Mesenchymal stem cell (in vitro differentiated cells and primary cell): Measurements from ENCODE around the gene LPP.
A peak's percentile ranks its signal among the peaks of the same experiment; 100 is the strongest.

Experiments
- DNase-seq: peaks from one replicate; pipeline ENCODE4 v3.0.0-alpha.2; 2013
- H2AFZ ChIP-seq: one replicate; pipeline ENCODE4 v1.6.1; 2013; ENCODE audit warnings: low read depth, mild to moderate bottlenecking, control low read depth, inconsistent platforms, low read length, moderate library complexity
- H2AK5ac ChIP-seq: 2 replicates; pipeline ENCODE4 v1.6.1; 2013; ENCODE audit warnings: low read length, moderate library complexity, mild to moderate bottlenecking, inconsistent platforms; ENCODE audit not compliant: severe bottlenecking
- H2BK120ac ChIP-seq: one replicate; pipeline ENCODE4 v1.6.1; 2013; ENCODE audit warnings: low read depth, mild to moderate bottlenecking, inconsistent platforms, low read length, moderate library complexity
- H2BK12ac ChIP-seq, 2 experiments: one replicate each; pipeline ENCODE4 v1.6.1; 2013; ENCODE audit warnings: inconsistent platforms in 2 of 2, low read length in 2 of 2, mild to moderate bottlenecking in 2 of 2, moderate library complexity in 2 of 2, control low read depth in 1 of 2
- H2BK15ac ChIP-seq: one replicate; pipeline ENCODE4 v1.6.1; 2013; ENCODE audit warnings: mild to moderate bottlenecking, low read depth, inconsistent platforms; ENCODE audit not compliant: poor library complexity, severe bottlenecking
- H2BK5ac ChIP-seq: 2 replicates; pipeline ENCODE4 v1.6.1; 2013; ENCODE audit warnings: low read depth, mild to moderate bottlenecking, low read length, control low read depth, inconsistent platforms; ENCODE audit not compliant: poor library complexity, severe bottlenecking
- H3K14ac ChIP-seq, 2 experiments: one replicate each; pipeline ENCODE4 v1.6.1; 2013; ENCODE audit warnings: inconsistent platforms in 2 of 2, low read length in 2 of 2, control low read depth in 1 of 2, mild to moderate bottlenecking in 1 of 2, moderate library complexity in 1 of 2
- H3K18ac ChIP-seq, 2 experiments: one replicate each; pipeline ENCODE4 v1.6.1; 2013; ENCODE audit warnings: inconsistent platforms in 2 of 2, low read length in 2 of 2, control low read depth in 1 of 2, low read depth in 1 of 2, mild to moderate bottlenecking in 1 of 2
- H3K23ac ChIP-seq, 2 experiments: one replicate each; pipeline ENCODE4 v1.6.1; 2013; ENCODE audit warnings: inconsistent platforms in 2 of 2, low read length in 2 of 2, mild to moderate bottlenecking in 2 of 2, moderate library complexity in 2 of 2, control low read depth in 1 of 2
- H3K27ac ChIP-seq: 2 replicates; pipeline ENCODE4 v1.5.1; 2013; ENCODE audit warnings: mild to moderate bottlenecking, moderate library complexity, low read length, control low read depth, inconsistent platforms; ENCODE audit not compliant: poor library complexity, severe bottlenecking
- H3K27me3 ChIP-seq, 2 experiments: 2 replicates each; pipeline versions ENCODE4 v1.6.1 to v1.7.0; 2013; ENCODE audit warnings: low read length in 2 of 2, mild to moderate bottlenecking in 2 of 2, moderate library complexity in 2 of 2, control low read depth in 1 of 2, inconsistent platforms in 1 of 2; ENCODE audit not compliant: control insufficient read depth in 1 of 2, insufficient read depth in 1 of 2
- H3K36me3 ChIP-seq, 2 experiments: 2 replicates each; pipeline versions ENCODE4 v1.6.1 to v1.7.0; 2013; ENCODE audit warnings: low read length in 2 of 2, control low read depth in 1 of 2, inconsistent platforms in 1 of 2, low read depth in 1 of 2, mild to moderate bottlenecking in 1 of 2; ENCODE audit not compliant: insufficient read depth in 2 of 2, control insufficient read depth in 1 of 2
- H3K4ac ChIP-seq, 2 experiments: one replicate each; pipeline ENCODE4 v1.6.1; 2013; ENCODE audit warnings: inconsistent platforms in 2 of 2, low read length in 2 of 2, mild to moderate bottlenecking in 2 of 2, moderate library complexity in 2 of 2, control low read depth in 1 of 2, low read depth in 1 of 2
- H3K4me1 ChIP-seq: 2 replicates; pipeline ENCODE4 v1.6.1; 2013; ENCODE audit warnings: low read depth, low read length, control low read depth; ENCODE audit not compliant: control insufficient read depth, insufficient read depth
- H3K4me2 ChIP-seq: 2 replicates; pipeline ENCODE4 v1.6.1; 2013; ENCODE audit warnings: low read length, mild to moderate bottlenecking, inconsistent platforms; ENCODE audit not compliant: poor library complexity, severe bottlenecking
- H3K4me3 ChIP-seq, 2 experiments: 2 replicates each; pipeline versions ENCODE4 v1.5.1 to v1.7.0; 2013; ENCODE audit warnings: low read length in 2 of 2, mild to moderate bottlenecking in 2 of 2, control low read depth in 1 of 2, low read depth in 1 of 2; ENCODE audit not compliant: insufficient read depth in 1 of 2
- H3K79me1 ChIP-seq: replicated peaks from 2 replicates; pipeline ENCODE4 v1.6.1; 2013; ENCODE audit warnings: mild to moderate bottlenecking, control low read depth, low read length, inconsistent platforms; ENCODE audit not compliant: poor library complexity, severe bottlenecking
- H3K9ac ChIP-seq: 2 replicates; pipeline ENCODE4 v1.7.0; 2013; ENCODE audit warnings: mild to moderate bottlenecking, low read length, moderate library complexity
- H3K9me3 ChIP-seq: 2 replicates; pipeline ENCODE4 v1.7.0; 2013; ENCODE audit warnings: mild to moderate bottlenecking, low read length; ENCODE audit not compliant: control insufficient read depth
- H4K8ac ChIP-seq: one replicate; pipeline ENCODE4 v1.6.1; 2013; ENCODE audit warnings: inconsistent platforms, mild to moderate bottlenecking, low read length, moderate library complexity
- H4K91ac ChIP-seq: one replicate; pipeline ENCODE4 v1.6.1; 2013; ENCODE audit warnings: mild to moderate bottlenecking, low read length, inconsistent platforms
- WGBS: methylation state at CpG from one replicate; pipeline ENCODE4 v1.1.7; 2013; ENCODE audit warnings: mixed read lengths; 5-methylcytosine and 5-hydroxymethylcytosine counted together

The LPP gene

GRCh38 chr3:188877381-188877780 lies 723.4 kb downstream of the LPP start:
- Histone ChIP-seq H2AK5ac (no peak overlapping the region), H3K27ac (no peak overlapping the region), H4K8ac (no peak overlapping the region), H3K4me2 (no peak overlapping the region), H3K27me3 (no peaks in the 10 kb centered on the region), H3K9me3 (no peaks in the 10 kb centered on the region), H2AFZ (no peak overlapping the region), H2BK120ac (no peak overlapping the region), H3K9ac (no peak overlapping the region), H3K36me3 (peaks cover 9 to 60% of the 10 kb centered on the region in 2 experiments), H3K79me1 (peaks cover 6% of the 10 kb centered on the region), H4K91ac (no peak overlapping the region), H2BK12ac (no peak overlapping the region), H3K4ac (no peak overlapping the region), H3K4me1 (no peaks in the 10 kb centered on the region), H3K4me3 (no peak overlapping the region), H3K14ac (no peak overlapping the region), H2BK5ac (no peak overlapping the region), H3K18ac (no peak overlapping the region), H2BK15ac (no peak overlapping the region), H3K23ac (no peak overlapping the region)
- WGBS: 92% methylated on average over 3 of the region's 3 CpGs
- DNase-seq: no peak

GRCh38 chr3:188878076-188878475 lies 724.1 kb downstream of the LPP start:
- no peaks in the 10 kb centered on the region for H3K9me3 ChIP-seq
- H3K18ac ChIP-seq: no peak overlapping the region
- no peak overlapping the region for H3K4ac ChIP-seq
- DNase-seq: no peak
- no peak overlapping the region for H2BK12ac ChIP-seq
- no peak overlapping the region for H3K4me3 ChIP-seq
- no peaks in the 10 kb centered on the region for H3K27me3 ChIP-seq
- H3K27ac ChIP-seq: no peak overlapping the region
- no peak overlapping the region for H3K14ac ChIP-seq
- no peak overlapping the region for H2AFZ ChIP-seq
- H3K79me1 ChIP-seq: peaks cover 2% of the 10 kb centered on the region
- H2BK120ac ChIP-seq: no peak overlapping the region
- H2AK5ac ChIP-seq: no peak overlapping the region
- no peak overlapping the region for H3K9ac ChIP-seq
- H2BK15ac ChIP-seq: no peak overlapping the region
- H3K4me2 ChIP-seq: no peak overlapping the region
- no peak overlapping the region for H4K91ac ChIP-seq
- no peak overlapping the region for H4K8ac ChIP-seq
- no peak overlapping the region for H2BK5ac ChIP-seq
- 97% methylated on average over 2 of the region's 2 CpGs for WGBS
- no peak overlapping the region for H3K23ac ChIP-seq
- H3K36me3 ChIP-seq: peaks cover 6 to 55% of the 10 kb centered on the region in 2 experiments
- H3K4me1 ChIP-seq: no peaks in the 10 kb centered on the region

GRCh38 chr3:188881954-188882641 lies 728.1 kb downstream of the LPP start:
- Histone ChIP-seq H3K9me3 (no peaks in the 10 kb centered on the region), H2AFZ (no peak overlapping the region), H3K23ac (no peak overlapping the region), H3K4me1 (no peaks in the 10 kb centered on the region), H3K4ac (no peak overlapping the region), H3K36me3 (peaks cover 3 to 22% of the 10 kb centered on the region in 2 experiments), H2BK5ac (no peak overlapping the region), H3K79me1 (peaks cover 5% of the 10 kb centered on the region), H2BK120ac (no peak overlapping the region), H3K14ac (no peak overlapping the region), H2AK5ac (no peak overlapping the region), H3K9ac (peak overlapping the region; percentile 59), H3K27me3 (no peaks in the 10 kb centered on the region), H4K91ac (no peak overlapping the region), H3K4me2 (no peak overlapping the region), H3K4me3 (peak overlapping the region in 1 of 2 experiments; percentile 35), H3K18ac (no peak overlapping the region), H2BK15ac (no peak overlapping the region), H4K8ac (no peak overlapping the region), H2BK12ac (no peak overlapping the region), H3K27ac (peak overlapping the region; percentile 85)
- peak; percentile 89 for DNase-seq

DNA sequence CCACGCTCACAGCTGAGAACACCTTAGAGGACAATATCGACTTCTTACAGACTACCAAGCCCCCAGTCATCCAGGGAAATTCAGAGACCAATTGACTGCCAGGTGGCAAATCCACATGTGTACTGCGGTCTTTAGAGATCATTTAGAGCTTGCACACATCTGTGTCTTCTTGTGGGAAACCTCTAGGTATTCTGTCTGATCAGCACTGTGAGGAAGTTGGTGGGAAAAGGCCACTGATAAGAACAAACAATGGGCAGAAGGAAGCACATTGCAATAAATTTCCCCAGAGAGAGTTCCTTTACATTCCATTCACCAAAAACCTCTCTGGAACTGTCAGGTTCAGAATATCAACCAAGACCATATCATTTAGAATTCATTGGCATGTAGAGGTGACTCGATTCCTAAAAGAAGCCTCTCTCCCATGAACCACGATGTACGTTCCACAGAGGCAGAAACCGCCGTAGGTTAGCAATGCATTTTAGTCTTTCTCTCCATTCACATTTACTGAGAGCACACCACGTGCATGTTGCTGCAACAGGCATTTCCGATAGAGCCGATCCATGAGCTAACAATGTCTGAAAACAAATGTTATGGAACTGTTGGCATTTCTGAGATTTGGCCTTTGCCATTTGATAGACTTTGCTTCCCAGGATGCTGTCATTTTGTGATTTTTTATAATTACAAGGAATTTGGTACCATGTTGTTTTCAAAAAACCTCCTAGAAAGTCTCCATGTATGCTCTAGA lies 730.5 kb downstream of the LPP start:
- Histone ChIP-seq H3K4ac (no peak overlapping the region), H2AFZ (no peak overlapping the region), H3K18ac (no peak overlapping the region), H3K14ac (no peak overlapping the region), H2BK5ac (no peak overlapping the region), H4K8ac (no peak overlapping the region), H3K9me3 (no peaks in the 10 kb centered on the region), H2BK15ac (no peak overlapping the region), H3K79me1 (peaks cover 5% of the 10 kb centered on the region), H3K27ac (no peak overlapping the region), H2BK12ac (no peak overlapping the region), H3K4me2 (no peak overlapping the region), H2BK120ac (peak overlapping the region; percentile 27), H3K4me1 (no peaks in the 10 kb centered on the region), H2AK5ac (no peak overlapping the region), H3K36me3 (peaks cover 3 to 17% of the 10 kb centered on the region in 2 experiments), H4K91ac (no peak overlapping the region), H3K27me3 (no peaks in the 10 kb centered on the region), H3K9ac (no peak overlapping the region), H3K4me3 (no peak overlapping the region), H3K23ac (no peak overlapping the region)
- WGBS: 98% methylated on average over 11 of the region's 11 CpGs
- DNase-seq: no peak
